Keratinocyte (primary cell): ENCODE data around the gene PMCH. TPM values are rescaled to one million over a fixed set of nuclear protein-coding genes. Genes with fewer than 3 reads are reported as not detected.
"Not testable (repeated sequence)": the region's sequence is repeated elsewhere in the genome, so short reads cannot be mapped to it uniquely, and the experiment has no call there.

Experiments
- DNase-seq: peaks from one replicate; pipeline ENCODE4 v3.0.0-alpha.2; 2011; ENCODE audit warnings: low read depth, missing footprints, low spot score
- FAIRE-seq: peaks from 2 replicates; lab custom pipeline; 2011; peaks lifted over from hg19 to GRCh38; lab: Jason Lieb, UNC
- H2AFZ ChIP-seq: 2 replicates; pipeline ENCODE4 v1.6.0; 2012; ENCODE audit warnings: low read length, control low read depth, inconsistent platforms; ENCODE audit not compliant: control insufficient read depth
- H3K27ac ChIP-seq: 2 replicates; pipeline ENCODE4 v1.5.1; 2011; ENCODE audit warnings: low read length; ENCODE audit not compliant: control insufficient read depth, insufficient read depth
- H3K27me3 ChIP-seq: 3 replicates; pipeline ENCODE4 v1.6.0; 2011; ENCODE audit warnings: low read length; ENCODE audit not compliant: control insufficient read depth, insufficient read depth; ENCODE audit errors: extremely low read depth
- H3K36me3 ChIP-seq, 2 experiments: 2 replicates in 1 of 2; 3 replicates in 1 of 2; pipeline ENCODE4 v1.5.1; 2011; ENCODE audit warnings: low read length in 2 of 2, mild to moderate bottlenecking in 1 of 2; ENCODE audit not compliant: control insufficient read depth in 2 of 2, insufficient read depth in 2 of 2; ENCODE audit errors: extremely low read depth in 1 of 2
- H3K4me1 ChIP-seq: 3 replicates; pipeline ENCODE4 v1.5.1; 2011; ENCODE audit warnings: low read length; ENCODE audit not compliant: control insufficient read depth, insufficient read depth; ENCODE audit errors: extremely low read depth
- H3K4me2 ChIP-seq: 3 replicates; pipeline ENCODE4 v1.6.0; 2011; ENCODE audit warnings: low read depth, low read length; ENCODE audit not compliant: control insufficient read depth, insufficient read depth; ENCODE audit errors: extremely low read depth
- H3K4me3 ChIP-seq, 3 experiments: fragments of 200-600 bp in 1 of 3; sonication (generic) in 1 of 3; 2 replicates in 2 of 3; 3 replicates in 1 of 3; pipeline ENCODE4 v1.5.1; 2011 to 2016; ENCODE audit warnings: low read length in 3 of 3, mild to moderate bottlenecking in 3 of 3, control low read depth in 2 of 3, inconsistent platforms in 1 of 3, low read depth in 1 of 3, mixed read lengths in 1 of 3, mixed run types in 1 of 3, moderate library complexity in 1 of 3; ENCODE audit not compliant: control insufficient read depth in 2 of 3, insufficient read depth in 2 of 3; ENCODE audit errors: extremely low read depth in 1 of 3
- H3K79me2 ChIP-seq: 2 replicates; pipeline ENCODE4 v1.6.0; 2012; ENCODE audit warnings: low read length; ENCODE audit not compliant: control insufficient read depth, insufficient read depth
- H3K9ac ChIP-seq: 3 replicates; pipeline ENCODE4 v1.6.0; 2011; ENCODE audit warnings: low read length; ENCODE audit not compliant: control insufficient read depth, insufficient read depth; ENCODE audit errors: extremely low read depth
- H3K9me1 ChIP-seq: 3 replicates; pipeline ENCODE4 v1.6.0; 2011; ENCODE audit warnings: low read length; ENCODE audit not compliant: control insufficient read depth, insufficient read depth; ENCODE audit errors: extremely low read depth
- H3K9me3 ChIP-seq: 2 replicates; pipeline ENCODE4 v1.5.1; 2012; ENCODE audit warnings: low read depth, low read length; ENCODE audit not compliant: control insufficient read depth
- H4K20me1 ChIP-seq: 3 replicates; pipeline ENCODE4 v1.6.0; 2011; ENCODE audit warnings: low read length; ENCODE audit not compliant: control insufficient read depth, insufficient read depth; ENCODE audit errors: extremely low read depth
- CTCF ChIP-seq, 3 experiments: IDR thresholded peaks in 1 of 3; conservative IDR thresholded peaks in 1 of 3; optimal IDR thresholded peaks in 1 of 3; 2 replicates in 2 of 3; 3 replicates in 1 of 3; pipeline versions ENCODE3 to v1.5.1; 2011; ENCODE audit warnings: low read length in 3 of 3, mild to moderate bottlenecking in 3 of 3, moderate library complexity in 2 of 3, control low read depth in 1 of 3, inconsistent platforms in 1 of 3; ENCODE audit not compliant: insufficient read depth in 2 of 3; ENCODE audit errors: extremely low read depth in 1 of 3
- EZH2 ChIP-seq: IDR thresholded peaks from one replicate; pipeline ENCODE4 v1.6.1; 2012; ENCODE audit warnings: inconsistent platforms, mild to moderate bottlenecking, low read length, moderate library complexity
- dilution Hi-C: fragments of 300-500 bp; cut with MboI; formaldehyde crosslinking; loops from one replicate; pipeline ENCODE4 v1.7.0; 2020; ENCODE audit warnings: low sequenced_read_pairs; ENCODE audit not compliant: extremely low pct_ligation_motif_present
- polyA plus RNA-seq, 5 experiments: library from polyadenylated mRNA; depleted of rRNA in 3 of 5; stranded (reverse) in 3 of 5; stranded (forward) in 1 of 5; unstranded in 1 of 5; fragments of >200 nt; gene quantifications; 1 replicate in 1 of 5; 2 replicates in 3 of 5; 3 replicates in 1 of 5; pipeline versions ENCODE4 v1.2.1 to v1.2.3, GENCODE V29; 2011 to 2012; ENCODE audit warnings: missing spikeins in 2 of 5, low read depth in 1 of 5, low replicate concordance in 1 of 5

Gene PMCH
- polyA plus RNA-seq, 1 donor (not counting 4 experiments of a cell fraction or from before 2014, with no cell fraction given), result not detected

- Histone ChIP-seq H3K4me3 (no peak overlapping the region), H3K79me2 (no peaks in the 10 kb centered on the region), H3K27me3 (no peaks in the 10 kb centered on the region), H3K4me1 (no peaks in the 10 kb centered on the region), H3K36me3 (no peaks in the 10 kb centered on the region), H4K20me1 (no peaks in the 10 kb centered on the region), H2AFZ (no peak overlapping the region), H3K9me3 (no peaks in the 10 kb centered on the region), H3K9ac (no peak overlapping the region), H3K27ac (no peak overlapping the region), H3K9me1 (no peaks in the 10 kb centered on the region), H3K4me2 (no peak overlapping the region)
- TF ChIP-seq CTCF (optimal IDR thresholded peaks at IDR 0.05 in 1 of 3, IDR thresholded peaks at IDR 0.05 in 1 of 3, conservative IDR thresholded peaks at IDR 0.05 in 1 of 3; ENCODE audit: extremely low read depth in 1 of 3, insufficient read depth in 2 of 3, low read length in 3 of 3), result no peak
- TF ChIP-seq EZH2, result no peak
- no peak for FAIRE-seq
- dilution Hi-C loops, result no loop called here
- no peak for DNase-seq
These were observed 29.6 kb downstream of the PMCH start for GRCh38 chr12:102167821-102168604.

GRCh38 chr12:102163383-102163782 lies 34.2 kb downstream of the PMCH start:
- Histone ChIP-seq H3K27ac (no peak overlapping the region), H3K27me3 (no peaks in the 10 kb centered on the region), H2AFZ (no peak overlapping the region), H3K9me1 (no peaks in the 10 kb centered on the region), H4K20me1 (no peaks in the 10 kb centered on the region), H3K79me2 (no peaks in the 10 kb centered on the region), H3K4me3 (no peak overlapping the region), H3K9ac (no peak overlapping the region), H3K4me2 (no peak overlapping the region), H3K36me3 (no peaks in the 10 kb centered on the region), H3K9me3 (no peaks in the 10 kb centered on the region), H3K4me1 (no peaks in the 10 kb centered on the region)
- dilution Hi-C loops, result no loop called here
- TF ChIP-seq EZH2 (no peak), CTCF (optimal IDR thresholded peaks at IDR 0.05 in 1 of 3, IDR thresholded peaks at IDR 0.05 in 1 of 3, conservative IDR thresholded peaks at IDR 0.05 in 1 of 3; ENCODE audit: extremely low read depth in 1 of 3, insufficient read depth in 2 of 3, low read length in 3 of 3) (no peak)
- DNase-seq (no peak), FAIRE-seq (no peak)

GRCh38 chr12:102155206-102155605 lies 42.4 kb downstream of the PMCH start:
- H3K9me3 ChIP-seq, H3K4me1 ChIP-seq, H3K27me3 ChIP-seq, H2AFZ ChIP-seq, H3K9ac ChIP-seq, dilution Hi-C loops, H3K36me3 ChIP-seq, H3K4me3 ChIP-seq, H4K20me1 ChIP-seq, H3K4me2 ChIP-seq, H3K9me1 ChIP-seq, H3K79me2 ChIP-seq, FAIRE-seq, H3K27ac ChIP-seq, DNase-seq: not testable (repeated sequence)
